ENCODE data around the gene TRAF1. TPM values are rescaled to one million over a fixed set of nuclear protein-coding genes. Genes with fewer than 3 reads are reported as not detected.

TRAF1 gene
- total and polyA plus RNA-seq, 2 of the 13 experiments (the other 11 are each of a cell fraction or from before 2014, with no cell fraction given): 0.44 to 1.0 TPM

- TF ChIP-seq ZNF549 (CRISPR knock-in tag; IDR thresholded peaks at IDR 0.05) (no peak), TFDP2 (CRISPR knock-in tag; IDR thresholded peaks at IDR 0.05) (no peak), ZNF292 (CRISPR knock-in tag; IDR thresholded peaks at IDR 0.05; ENCODE audit: borderline replicate concordance, low read depth) (no peak), HNF1B (CRISPR knock-in tag; IDR thresholded peaks at IDR 0.05) (no peak), TEF (CRISPR knock-in tag; IDR thresholded peaks at IDR 0.05) (no peak), ZNF776 (CRISPR knock-in tag; IDR thresholded peaks at IDR 0.05) (no peak), ZSCAN20 (CRISPR knock-in tag; IDR thresholded peaks at IDR 0.05; ENCODE audit: borderline replicate concordance) (no peak), MYNN (CRISPR knock-in tag; IDR thresholded peaks at IDR 0.05; ENCODE audit: low read depth) (no peak), SRSF9 (IDR thresholded peaks at IDR 0.05; ENCODE audit: borderline replicate concordance, insufficient read depth, low read depth, low read length, poor library complexity, severe bottlenecking) (no peak), ZNF550 (CRISPR knock-in tag; IDR thresholded peaks at IDR 0.05; ENCODE audit: borderline replicate concordance) (no peak), ZNF230 (CRISPR knock-in tag; IDR thresholded peaks at IDR 0.05) (no peak), LBX2 (CRISPR knock-in tag; IDR thresholded peaks at IDR 0.05; ENCODE audit: borderline replicate concordance) (no peak)
Observed at GRCh38 chr9:120914396-120914795, 12.2 kb downstream of the TRAF1 start (continued).

Measured in HepG2 (cell line).